Measurements from ENCODE around the gene WNT9A. TPM values are rescaled to one million over a fixed set of nuclear protein-coding genes. Genes with fewer than 3 reads are reported as not detected.

Gene WNT9A
- polyA plus RNA-seq, 3 donors, result not detected

- intact Hi-C loops (cut with micrococcal nuclease), result no loop called here
- WGBS (ENCODE audit: insufficient coverage), result no CpG with 5 or more reads among the region's 12 CpGs
- H3K4me3 Mint-ChIP-seq, result no peak overlapping the region
These were observed 18.8 kb downstream of the WNT9A start for GRCh38 chr1:227928811-227929375.

GRCh38 chr1:227927971-227928741, 19.6 kb downstream of the WNT9A start:
- no peaks in the 10 kb centered on the region for H4K20me1 ChIP-seq (ENCODE audit: insufficient read depth, low read length)
- H3K4me3 Mint-ChIP-seq, result no peak overlapping the region
- H3K9ac ChIP-seq (ENCODE audit: insufficient read depth, low read length, poor library complexity, severe bottlenecking), result no peak overlapping the region
- H3K4me1 Mint-ChIP-seq, result no peaks in the 10 kb centered on the region
- no peaks in the 10 kb centered on the region for H3K36me3 Mint-ChIP-seq
- H3K9me3 Mint-ChIP-seq, result peaks cover 0 to 2% (median 0%) of the 10 kb centered on the region in 7 donors
- H2AFZ ChIP-seq (ENCODE audit: insufficient read depth, low read depth, low read length, poor library complexity, severe bottlenecking), result no peak overlapping the region
- no peaks in the 10 kb centered on the region for H3K4me1 ChIP-seq (ENCODE audit: control insufficient read depth in 1 of 2, insufficient read depth in 2 of 2, low read length in 2 of 2)
- no peaks in the 10 kb centered on the region for H3K27me3 ChIP-seq (ENCODE audit: control insufficient read depth in 2 of 2, insufficient read depth in 2 of 2, low read length in 2 of 2)
- no peak overlapping the region for H3K27ac ChIP-seq (ENCODE audit: low read depth in 1 of 2, low read length in 2 of 2)
- DNase-seq, result no peak
- peaks cover 0 to 5% (median 2%) of the 10 kb centered on the region in 3 donors for H3K27me3 Mint-ChIP-seq (ENCODE audit: low read depth in 3 of 3)
- H3K79me2 ChIP-seq (ENCODE audit: insufficient read depth, low read length), result no peaks in the 10 kb centered on the region
- H3K9me3 ChIP-seq (replicated peaks in 1 of 2; ENCODE audit: control insufficient read depth in 1 of 2, insufficient read depth in 1 of 2, low read length in 2 of 2), result no peaks in the 10 kb centered on the region
- no peak overlapping the region for H3K4me3 ChIP-seq (replicated peaks in 1 of 3; ENCODE audit: low read depth in 2 of 3, low read length in 3 of 3)
- no peak for TF ChIP-seq CTCF (IDR thresholded peaks at IDR 0.05)
- WGBS (ENCODE audit: insufficient coverage), result 93% methylated on average over 7 of the region's 11 CpGs
- H3K36me3 ChIP-seq (replicated peaks in 1 of 2; ENCODE audit: control insufficient read depth in 1 of 2, insufficient read depth in 2 of 2, low read length in 2 of 2), result no peaks in the 10 kb centered on the region
- H3K27ac Mint-ChIP-seq, result no peak overlapping the region
- intact Hi-C loops (cut with micrococcal nuclease), result no loop called here
- H3K4me2 ChIP-seq (replicated peaks; ENCODE audit: extremely low read depth, low read length, poor library complexity, severe bottlenecking), result no peak overlapping the region

More at GRCh38 chr1:227928811-227929375, 18.8 kb downstream of the WNT9A start:
- Histone ChIP-seq H3K27me3 (ENCODE audit: control insufficient read depth in 2 of 2, insufficient read depth in 2 of 2, low read length in 2 of 2) (no peaks in the 10 kb centered on the region), H3K4me2 (replicated peaks; ENCODE audit: extremely low read depth, low read length, poor library complexity, severe bottlenecking) (no peak overlapping the region), H3K27ac (ENCODE audit: low read depth in 1 of 2, low read length in 2 of 2) (no peak overlapping the region), H3K36me3 (replicated peaks in 1 of 2; ENCODE audit: control insufficient read depth in 1 of 2, insufficient read depth in 2 of 2, low read length in 2 of 2) (no peaks in the 10 kb centered on the region), H3K9me3 (replicated peaks in 1 of 2; ENCODE audit: control insufficient read depth in 1 of 2, insufficient read depth in 1 of 2, low read length in 2 of 2) (no peaks in the 10 kb centered on the region), H3K79me2 (ENCODE audit: insufficient read depth, low read length) (no peaks in the 10 kb centered on the region), H2AFZ (ENCODE audit: insufficient read depth, low read depth, low read length, poor library complexity, severe bottlenecking) (no peak overlapping the region), H3K9ac (ENCODE audit: insufficient read depth, low read length, poor library complexity, severe bottlenecking) (no peak overlapping the region), H3K4me3 (replicated peaks in 1 of 3; ENCODE audit: low read depth in 2 of 3, low read length in 3 of 3) (no peak overlapping the region), H4K20me1 (ENCODE audit: insufficient read depth, low read length) (no peaks in the 10 kb centered on the region), H3K4me1 (ENCODE audit: control insufficient read depth in 1 of 2, insufficient read depth in 2 of 2, low read length in 2 of 2) (no peaks in the 10 kb centered on the region)
- no peaks in the 10 kb centered on the region for H3K4me1 Mint-ChIP-seq
- DNase-seq, result no peak
- no peak for TF ChIP-seq CTCF (IDR thresholded peaks at IDR 0.05)
- peaks cover 0 to 8% (median 2%) of the 10 kb centered on the region in 3 donors for H3K27me3 Mint-ChIP-seq (ENCODE audit: low read depth in 3 of 3)
- no peaks in the 10 kb centered on the region for H3K36me3 Mint-ChIP-seq
- no peak overlapping the region for H3K27ac Mint-ChIP-seq
- H3K9me3 Mint-ChIP-seq, result peaks cover 0 to 2% (median 0%) of the 10 kb centered on the region in 7 donors

Data from CD14-positive monocyte (primary cell).